HL-60/S4 treated with phorbol 12-myristate 13-acetate at 8.2 ng/mL for 4 days and 3 days (cell line): ENCODE measurements around the gene ERC1.
"Not testable (repeated sequence)": the region's sequence is repeated elsewhere in the genome, so short reads cannot be mapped to it uniquely, and the experiment has no call there.

Experiments used
- in situ Hi-C: fragments of 300-500 bp; cut with MboI; formaldehyde crosslinking; loops from 2 replicates; pipeline ENCODE4 v1.15.0; 2022; ENCODE audit warnings: low sequenced_read_pairs

ERC1 gene

GRCh38 chr12:1117371-1117770 is 126.3 kb downstream of the ERC1 start:
- in situ Hi-C loops = no loop called here

- in situ Hi-C loops = no loop called here
Measured at GRCh38 chr12:1117970-1118563, 127.0 kb downstream of the ERC1 start.

DNA sequence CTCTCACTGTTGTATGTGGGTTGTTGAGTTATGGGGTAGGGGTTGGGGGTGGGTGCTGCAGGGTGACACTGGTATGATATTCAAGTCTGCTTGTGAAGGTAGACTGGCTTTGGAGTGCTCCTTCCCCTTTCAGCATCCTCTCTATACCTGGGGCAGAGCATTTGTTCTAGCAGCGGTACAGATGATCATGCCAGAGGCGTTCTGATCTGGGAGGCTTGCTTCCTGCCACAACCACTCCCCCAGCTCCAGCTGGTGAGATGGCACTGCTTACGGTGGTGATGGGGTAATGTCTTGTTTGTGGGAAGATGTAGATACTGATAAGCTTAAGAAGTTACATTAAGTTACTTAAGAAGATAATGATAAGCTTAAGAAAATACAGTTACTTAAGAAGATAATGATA is 131.8 kb downstream of the ERC1 start:
- in situ Hi-C loops = no loop called here

DNA sequence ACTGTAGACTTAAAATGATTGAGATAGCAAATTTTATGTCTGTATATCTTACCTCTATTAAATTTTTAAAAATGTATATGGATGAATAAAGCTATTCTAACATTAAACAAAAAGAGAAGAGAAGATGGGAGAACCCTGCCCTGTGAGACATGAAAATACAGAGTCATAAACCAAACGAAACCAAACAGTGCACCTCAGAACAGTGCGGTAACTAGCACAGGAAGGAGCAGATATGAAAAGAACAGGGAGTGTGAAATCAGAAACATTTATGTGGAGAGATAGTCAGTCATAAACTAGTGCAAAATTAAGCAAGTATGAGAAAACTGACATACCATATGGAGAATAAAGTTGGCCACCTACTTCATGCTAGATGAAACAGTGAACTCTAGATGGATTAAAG is 135.1 kb downstream of the ERC1 start:
- in situ Hi-C loops = no loop called here

DNA sequence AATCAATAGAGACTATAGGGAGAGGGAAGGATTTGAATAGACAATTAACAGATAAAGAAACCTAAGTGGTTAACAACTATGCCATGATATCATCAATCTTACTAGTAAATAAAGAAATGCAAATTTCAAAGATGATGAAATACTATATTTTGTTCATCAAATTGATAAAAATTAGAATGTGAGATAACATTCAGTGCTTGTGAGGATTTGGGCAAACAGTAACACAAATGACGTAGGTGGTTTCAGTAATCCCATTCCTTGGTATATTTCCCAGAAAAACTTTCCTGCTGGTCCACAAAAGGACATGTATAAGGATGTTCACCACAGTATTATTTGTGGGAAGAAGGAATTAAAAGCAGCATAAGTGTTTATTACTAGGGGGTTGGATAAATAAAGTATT is 136.0 kb downstream of the ERC1 start:
- in situ Hi-C loops = no loop called here

GRCh38 chr12:1130164-1130563 is 139.1 kb downstream of the ERC1 start:
- in situ Hi-C loops = loop anchor here (10.0 kb wide), 2 partner anchors 275 to 445 kb away; no protein-coding TSS in a partner anchor

DNA sequence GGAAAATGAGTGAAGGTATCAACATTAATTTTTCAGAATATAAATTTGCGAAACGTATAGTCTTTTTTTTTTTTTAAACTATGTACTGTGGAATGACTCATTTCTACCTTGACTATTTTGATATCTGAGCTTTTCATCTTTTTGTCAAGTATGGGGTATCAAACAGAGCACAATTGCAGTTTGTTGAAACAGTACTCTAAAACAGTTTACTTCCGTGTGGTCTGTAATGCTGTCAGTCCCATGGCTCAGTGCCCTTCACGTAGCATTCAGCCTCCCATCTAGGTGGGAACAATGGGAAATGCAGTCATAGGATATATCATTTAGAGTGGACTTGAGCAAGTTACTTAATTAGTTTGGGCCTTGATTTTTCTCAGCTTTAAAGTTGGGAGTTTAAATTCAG is 139.5 kb downstream of the ERC1 start:
- in situ Hi-C loops = loop anchor here (10.0 kb wide), 2 partner anchors 274 to 444 kb away; no protein-coding TSS in a partner anchor

DNA sequence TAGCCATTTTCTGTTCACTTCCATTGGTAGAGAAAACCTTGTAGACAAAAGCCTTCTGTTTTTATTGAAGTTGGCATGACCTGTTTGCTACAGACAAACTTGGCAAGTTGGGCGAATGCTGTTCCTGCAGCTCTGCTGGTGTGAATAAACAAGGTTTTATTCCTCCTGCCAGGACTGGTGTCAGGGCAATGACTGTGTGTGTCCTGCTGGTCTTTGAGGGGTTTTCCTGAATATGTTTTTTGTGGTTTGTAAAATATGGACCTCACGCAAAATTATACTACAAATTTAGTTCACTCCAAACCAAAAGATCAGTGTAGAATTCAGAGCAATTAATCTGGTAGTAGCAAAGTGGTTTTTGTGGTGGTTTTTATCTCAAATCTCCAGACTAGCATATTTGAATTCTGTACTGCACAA is 140.8 kb downstream of the ERC1 start:
- in situ Hi-C loops = loop anchor here (10.0 kb wide), 2 partner anchors 273 to 443 kb away; no protein-coding TSS in a partner anchor

DNA sequence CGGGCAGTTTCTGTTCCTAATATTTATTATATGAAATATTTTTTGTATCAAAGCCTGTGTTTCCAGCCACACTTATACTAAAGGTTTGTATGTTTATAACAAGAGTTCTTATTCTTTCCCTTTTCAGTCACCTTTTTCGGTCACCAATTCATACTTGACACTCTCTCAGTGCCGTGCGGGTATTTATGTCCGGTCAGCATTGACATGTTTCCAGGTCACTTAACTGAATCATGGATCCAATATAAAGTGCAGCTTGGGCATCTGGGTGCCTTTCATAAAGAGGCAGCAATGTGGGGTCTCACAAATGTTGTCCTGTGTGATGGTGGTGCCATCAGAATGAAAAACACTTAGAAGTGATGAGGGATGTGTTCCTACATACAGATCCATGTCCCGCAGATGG is 141.3 kb downstream of the ERC1 start:
- in situ Hi-C loops = loop anchor here (10.0 kb wide), 2 partner anchors 272 to 442 kb away; no protein-coding TSS in a partner anchor

DNA sequence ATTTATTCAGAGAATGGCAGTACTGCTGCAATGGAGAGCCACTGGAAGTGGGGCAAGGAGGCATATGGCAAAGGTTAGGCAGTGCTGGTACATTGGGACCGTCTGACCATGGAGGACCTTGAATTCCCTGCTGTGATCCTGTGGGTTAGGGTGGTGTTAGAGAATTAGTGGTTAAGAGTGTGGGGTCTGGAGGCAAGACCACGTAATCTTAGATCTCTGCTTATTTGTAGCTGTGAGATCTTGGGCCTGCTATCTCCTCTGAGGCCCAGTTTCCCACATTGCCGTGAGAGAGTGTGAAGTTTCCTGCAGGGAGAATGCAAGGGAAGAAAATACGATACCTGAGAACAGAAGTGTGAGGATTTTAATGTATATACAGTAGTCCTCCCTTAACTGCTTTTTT is 147.7 kb downstream of the ERC1 start:
- in situ Hi-C loops = loop anchor here (10.0 kb wide), 2 partner anchors 266 to 436 kb away; no protein-coding TSS in a partner anchor

GRCh38 chr12:1146758-1147157 is 155.7 kb downstream of the ERC1 start:
- in situ Hi-C loops = not testable (repeated sequence)

GRCh38 chr12:1147821-1148220 is 156.8 kb downstream of the ERC1 start:
- in situ Hi-C loops = no loop called here

DNA sequence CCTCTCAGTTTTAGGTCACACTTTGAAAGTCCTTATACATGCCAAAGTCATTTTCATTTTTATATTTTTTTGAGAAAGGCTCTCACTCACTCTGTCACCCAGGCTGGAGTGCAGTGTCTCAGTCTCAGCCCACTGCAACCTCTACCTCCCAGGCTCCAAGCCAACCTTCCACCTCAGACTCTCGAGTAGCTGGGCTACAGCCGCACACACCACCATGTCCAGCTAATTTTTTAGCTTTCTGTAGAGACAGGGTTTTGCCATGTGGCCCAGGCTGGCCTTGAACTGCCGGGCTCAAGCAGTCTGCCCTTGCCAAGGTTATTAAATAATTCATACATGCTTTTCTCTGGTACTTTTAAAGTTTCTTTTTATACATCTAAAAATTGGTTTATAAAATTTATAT is 166.0 kb downstream of the ERC1 start:
- in situ Hi-C loops = no loop called here

- in situ Hi-C loops = no loop called here
Measured at GRCh38 chr12:1161197-1161596, 170.2 kb downstream of the ERC1 start.

GRCh38 chr12:1162081-1162760 is 171.2 kb downstream of the ERC1 start:
- in situ Hi-C loops = no loop called here

DNA sequence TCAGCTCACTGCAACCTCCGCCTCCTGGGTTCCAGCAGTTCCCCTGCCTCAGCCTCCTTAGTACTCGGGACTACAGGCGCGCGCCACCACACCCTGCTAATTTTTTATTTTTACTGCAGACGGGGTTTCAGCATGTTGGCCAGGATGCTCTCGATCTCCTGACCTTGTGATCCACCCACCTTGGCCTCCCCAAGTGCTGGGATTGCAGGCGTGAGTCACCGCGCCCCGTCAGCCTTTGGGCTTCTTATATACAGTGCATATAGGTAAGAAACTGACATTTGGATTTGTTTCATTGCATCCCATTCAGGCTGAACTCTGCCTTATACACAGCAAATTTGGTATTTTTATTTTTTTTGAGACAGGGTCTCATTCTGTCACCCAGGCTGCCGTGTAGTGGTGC is 176.8 kb downstream of the ERC1 start:
- in situ Hi-C loops = no loop called here

DNA sequence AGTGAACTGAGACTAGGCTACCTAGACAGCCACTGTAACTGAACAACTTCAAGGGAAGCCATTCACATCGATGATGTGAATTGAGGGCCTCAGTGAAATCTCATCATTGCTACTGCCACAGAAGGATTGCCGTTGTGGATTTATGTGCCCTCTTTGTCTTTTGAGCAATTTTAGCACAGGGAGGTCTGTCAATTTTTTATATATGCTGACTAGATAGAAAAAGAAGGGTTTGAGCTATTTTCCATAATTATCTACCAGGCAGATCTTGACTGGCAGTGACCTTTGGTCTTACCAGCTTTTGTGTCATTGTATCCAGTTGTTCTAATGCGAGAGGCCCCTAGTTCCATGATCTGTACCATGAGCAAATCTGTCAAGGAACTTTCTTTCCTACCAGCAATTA is 179.4 kb downstream of the ERC1 start:
- in situ Hi-C loops = no loop called here

DNA sequence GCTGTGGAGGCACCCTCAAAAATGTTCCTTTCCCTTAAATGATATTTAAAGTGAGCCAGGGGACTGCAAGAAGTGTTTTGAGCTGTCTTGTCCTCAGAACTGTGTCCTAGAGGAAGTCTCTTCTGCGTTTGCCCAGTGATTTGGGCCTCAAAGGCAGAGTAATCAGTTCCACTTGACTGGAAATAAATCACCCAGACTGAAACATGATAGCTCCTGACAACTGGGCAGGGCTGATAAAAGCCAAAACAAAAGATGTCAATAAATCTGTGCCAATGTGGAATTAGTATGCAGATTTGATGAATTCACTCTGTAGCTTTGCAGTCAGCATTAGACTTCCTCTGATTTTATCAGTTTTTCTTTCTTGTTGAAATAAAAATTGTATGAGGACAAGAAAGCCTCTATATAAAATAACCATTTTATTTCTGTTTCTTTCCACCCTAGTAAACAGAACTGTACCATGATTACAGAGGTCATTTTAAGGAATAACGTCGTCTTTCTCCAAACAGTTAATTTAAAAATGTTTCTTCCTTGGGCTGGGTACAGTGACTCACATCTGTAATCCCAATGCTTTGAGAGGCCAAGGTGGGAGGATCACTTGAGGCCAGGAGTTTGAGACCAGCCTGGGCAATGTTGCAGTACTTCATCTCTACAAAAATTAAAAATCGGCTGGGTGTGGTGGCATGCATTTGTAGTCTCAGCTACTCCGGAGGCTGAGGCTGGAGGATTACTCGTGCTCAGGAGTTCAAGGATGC is 180.8 kb downstream of the ERC1 start:
- in situ Hi-C loops = no loop called here

DNA sequence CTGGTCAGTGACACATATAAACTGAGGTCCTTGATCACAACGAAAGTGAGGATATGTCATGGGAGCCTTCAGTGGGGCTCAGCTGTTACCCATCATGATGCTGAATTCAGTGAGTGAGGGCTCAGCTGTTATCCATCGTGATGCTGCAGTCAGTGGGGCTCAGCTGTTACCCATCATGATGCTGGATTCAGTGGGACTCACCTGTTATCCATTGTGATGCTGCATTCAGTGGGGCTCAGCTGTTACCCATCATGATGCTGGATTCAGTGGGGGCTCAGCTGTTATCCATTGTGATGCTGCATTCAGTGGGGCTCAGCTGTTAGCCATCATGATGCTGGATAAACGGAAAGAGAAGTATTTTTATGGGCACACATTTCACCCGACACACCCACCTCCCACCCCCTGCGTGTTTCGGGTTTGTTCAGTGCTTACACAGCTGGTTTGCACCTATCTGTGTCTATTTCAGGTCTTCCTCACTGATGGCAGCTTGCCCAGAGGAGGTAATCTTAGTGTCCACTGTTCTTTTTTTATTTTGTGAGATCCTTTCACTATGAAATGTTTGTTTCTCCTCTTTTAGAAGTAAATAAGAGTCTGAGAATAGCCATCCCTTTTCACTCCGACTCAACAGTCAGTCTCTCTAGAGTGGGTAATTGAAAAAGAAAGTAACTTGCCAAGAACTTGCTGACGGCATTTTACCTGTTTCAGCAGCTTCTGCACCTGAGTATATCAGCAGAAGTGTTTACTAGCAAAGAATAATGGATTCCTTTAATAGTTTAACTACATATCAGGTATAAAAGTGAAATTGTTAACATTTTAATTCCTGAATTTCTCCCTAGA is 183.0 kb downstream of the ERC1 start:
- in situ Hi-C loops = no loop called here

DNA sequence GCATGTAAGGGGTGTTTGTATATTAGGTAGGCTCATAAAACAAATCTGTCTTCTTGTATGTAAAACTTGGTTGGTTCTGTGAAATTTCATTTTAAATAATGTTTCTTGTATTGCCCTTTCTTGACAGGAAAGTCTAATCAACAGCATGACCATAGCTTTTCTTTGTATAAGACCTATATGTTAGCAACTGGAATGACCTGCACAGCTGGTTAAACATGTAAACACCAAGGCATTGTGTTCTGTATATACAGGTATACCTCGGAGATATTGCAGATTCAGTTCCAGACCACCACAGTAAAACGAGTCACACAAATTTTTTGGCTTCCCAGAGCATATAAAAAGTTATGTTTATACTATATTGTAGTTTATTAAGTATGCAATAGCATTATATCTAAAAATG is 183.6 kb downstream of the ERC1 start:
- in situ Hi-C loops = no loop called here

- in situ Hi-C loops = no loop called here
Measured at GRCh38 chr12:1176191-1176590, 185.2 kb downstream of the ERC1 start.
